H1 (cell line): Measurements from ENCODE around the gene SLC2A13. TPM values are rescaled to one million over a fixed set of nuclear protein-coding genes. Genes with fewer than 3 reads are reported as not detected.

ENCODE experiments used
- CTCF ChIA-PET: fragments of 300-600 bp; sonication (Branson Sonifier 250); formaldehyde crosslinking; loops from one replicate; lab custom pipeline; 2021; ENCODE audit not compliant: partially characterized antibody; lab: Charles Lee
- POLR2A ChIA-PET: fragments of 300-600 bp; sonication (Branson Sonifier 250); formaldehyde crosslinking; loops from one replicate; lab custom pipeline; 2021; ENCODE audit warnings: inconsistent platforms; ENCODE audit not compliant: partially characterized antibody; lab: Charles Lee
- DNase-seq, 2 experiments: peaks; one replicate each; pipeline versions ENCODE4 v3.0.0 to v3.0.0-alpha.2; 2010 to 2022; ENCODE audit warnings: low spot score in 2 of 2, low read depth in 1 of 2, mixed read lengths in 1 of 2
- FAIRE-seq: peaks from 2 replicates; lab custom pipeline; 2011; peaks lifted over from hg19 to GRCh38; lab: Jason Lieb, UNC
- H2AFZ ChIP-seq: 2 replicates; pipeline ENCODE4 v1.8.1; 2012; ENCODE audit warnings: low read length, inconsistent platforms
- H2AK5ac ChIP-seq: 2 replicates; pipeline ENCODE4 v1.6.1; 2013; ENCODE audit warnings: low read depth, low read length
- H2BK120ac ChIP-seq: replicated peaks from 2 replicates; pipeline ENCODE3; 2013; ENCODE audit warnings: low read depth, low read length, inconsistent platforms
- H2BK12ac ChIP-seq: 2 replicates; pipeline ENCODE4 v1.6.1; 2013; ENCODE audit warnings: low read depth, low read length
- H2BK15ac ChIP-seq: 2 replicates; pipeline ENCODE4 v1.6.1; 2013; ENCODE audit warnings: low read length
- H2BK20ac ChIP-seq: 2 replicates; pipeline ENCODE4 v1.6.1; 2013; ENCODE audit warnings: low read length
- H2BK5ac ChIP-seq: 2 replicates; pipeline ENCODE4 v1.6.1; 2013; ENCODE audit warnings: low read depth, low read length
- H3K14ac ChIP-seq: 2 replicates; pipeline ENCODE4 v1.6.1; 2013; ENCODE audit warnings: inconsistent platforms; ENCODE audit not compliant: insufficient read length
- H3K18ac ChIP-seq: 2 replicates; pipeline ENCODE4 v1.6.1; 2013; ENCODE audit warnings: low read length; ENCODE audit errors: extremely low read depth
- H3K23ac ChIP-seq: 2 replicates; pipeline ENCODE4 v1.6.1; 2013; ENCODE audit warnings: inconsistent platforms; ENCODE audit not compliant: insufficient read length
- H3K23me2 ChIP-seq: 2 replicates; pipeline ENCODE4 v1.6.1; 2013; ENCODE audit warnings: low read depth, low read length
- H3K27ac ChIP-seq: 2 replicates; pipeline ENCODE4 v1.6.1; 2011; ENCODE audit warnings: low read depth, low read length, inconsistent platforms
- H3K27me3 ChIP-seq, 4 experiments: replicated peaks in 1 of 4; 1 replicate in 1 of 4; 2 replicates in 3 of 4; pipeline versions ENCODE4 v1.6.1 to v1.8.1; 2011 to 2013; ENCODE audit warnings: low read length in 3 of 4, mild to moderate bottlenecking in 3 of 4, inconsistent platforms in 2 of 4, mixed read lengths in 2 of 4, moderate library complexity in 1 of 4; ENCODE audit not compliant: control insufficient read depth in 3 of 4, insufficient read depth in 3 of 4; ENCODE audit errors: extremely low read depth in 1 of 4
- H3K36me3 ChIP-seq, 4 experiments: 2 replicates each; pipeline versions ENCODE4 v1.6.1 to v1.8.1; 2011 to 2013; ENCODE audit warnings: mild to moderate bottlenecking in 4 of 4, low read length in 3 of 4, moderate library complexity in 2 of 4, control low read depth in 1 of 4, inconsistent platforms in 1 of 4; ENCODE audit not compliant: insufficient read depth in 4 of 4, control insufficient read depth in 2 of 4
- H3K4ac ChIP-seq: replicated peaks from 2 replicates; pipeline ENCODE3; 2013; ENCODE audit warnings: low read length, low read depth, mixed read lengths, inconsistent platforms; ENCODE audit not compliant: insufficient read length
- H3K4me1 ChIP-seq, 4 experiments: replicated peaks in 1 of 4; 1 replicate in 1 of 4; 2 replicates in 3 of 4; pipeline versions ENCODE4 v1.6.1 to v1.8.1; 2011 to 2013; ENCODE audit warnings: low read length in 3 of 4, inconsistent platforms in 2 of 4, mixed read lengths in 1 of 4; ENCODE audit not compliant: insufficient read depth in 4 of 4, control insufficient read depth in 3 of 4
- H3K4me2 ChIP-seq, 2 experiments: 2 replicates each; pipeline versions ENCODE4 v1.6.1 to v1.8.1; 2011 to 2013; ENCODE audit warnings: low read depth in 2 of 2, low read length in 2 of 2, control low read depth in 1 of 2, inconsistent platforms in 1 of 2, mild to moderate bottlenecking in 1 of 2; ENCODE audit not compliant: insufficient read depth in 1 of 2
- H3K4me3 ChIP-seq, 4 experiments: fragments of 200-600, 300-600 bp in 1 of 4; sonication (generic), shearing (Covaris generic), sonication (Bioruptor Twin) in 1 of 4; 2 replicates each; pipeline versions ENCODE4 v1.5.1 to v1.8.1; 2011 to 2016; ENCODE audit warnings: low read length in 4 of 4, low read depth in 3 of 4, control low read depth in 2 of 4, inconsistent platforms in 2 of 4, mild to moderate bottlenecking in 2 of 4, mixed read lengths in 1 of 4, moderate library complexity in 1 of 4; ENCODE audit not compliant: insufficient read depth in 2 of 4; ENCODE audit errors: extremely low read depth in 1 of 4
- H3K56ac ChIP-seq: replicated peaks from 2 replicates; pipeline ENCODE3; 2013; ENCODE audit warnings: low read depth, mild to moderate bottlenecking, mixed read lengths, low read length, inconsistent platforms; ENCODE audit not compliant: insufficient read length
- H3K79me1 ChIP-seq: 2 replicates; pipeline ENCODE4 v1.6.1; 2013; ENCODE audit warnings: low read depth, low read length, control low read depth
- H3K79me2 ChIP-seq, 2 experiments: 2 replicates each; pipeline versions ENCODE4 v1.6.1 to v1.8.1; 2012 to 2013; ENCODE audit warnings: low read length in 2 of 2, mild to moderate bottlenecking in 2 of 2, inconsistent platforms in 1 of 2; ENCODE audit not compliant: insufficient read depth in 2 of 2, control insufficient read depth in 1 of 2
- H3K9ac ChIP-seq, 4 experiments: replicated peaks in 1 of 4; 1 replicate in 1 of 4; 2 replicates in 3 of 4; pipeline versions ENCODE4 v1.6.1 to v1.8.1; 2011 to 2013; ENCODE audit warnings: low read depth in 3 of 4, low read length in 3 of 4, control low read depth in 2 of 4, mild to moderate bottlenecking in 2 of 4, moderate library complexity in 2 of 4, inconsistent platforms in 1 of 4; ENCODE audit errors: extremely low read depth in 1 of 4
- H3K9me3 ChIP-seq, 2 experiments: 2 replicates each; pipeline versions ENCODE4 v1.6.1 to v1.8.1; 2012 to 2013; ENCODE audit warnings: mild to moderate bottlenecking in 2 of 2, moderate library complexity in 2 of 2, control low read depth in 1 of 2, inconsistent platforms in 1 of 2, low read depth in 1 of 2, low read length in 1 of 2, mixed read lengths in 1 of 2; ENCODE audit not compliant: insufficient read depth in 2 of 2
- H4K20me1 ChIP-seq, 2 experiments: replicated peaks in 1 of 2; 2 replicates each; pipeline versions ENCODE3 to v1.8.1; 2011 to 2013; ENCODE audit warnings: inconsistent platforms in 2 of 2, low read length in 2 of 2, mild to moderate bottlenecking in 1 of 2; ENCODE audit not compliant: insufficient read depth in 2 of 2, control insufficient read depth in 1 of 2
- H4K5ac ChIP-seq: 2 replicates; pipeline ENCODE4 v1.6.1; 2013; ENCODE audit warnings: low read length, low read depth, mixed read lengths, inconsistent platforms; ENCODE audit not compliant: insufficient read length
- H4K8ac ChIP-seq: 2 replicates; pipeline ENCODE4 v1.8.0; 2013; ENCODE audit warnings: mild to moderate bottlenecking, moderate library complexity, low read length, inconsistent platforms; ENCODE audit not compliant: insufficient read depth; ENCODE audit errors: extremely low read depth
- H4K91ac ChIP-seq: replicated peaks from 2 replicates; pipeline ENCODE3; 2013; ENCODE audit warnings: low read length, mixed read lengths, inconsistent platforms; ENCODE audit not compliant: insufficient read length
- BCL11A ChIP-seq, 2 experiments: IDR thresholded peaks; one replicate each; pipeline ENCODE4 v1.6.1; 2011; ENCODE audit warnings: low read depth in 2 of 2, low read length in 2 of 2, mild to moderate bottlenecking in 2 of 2
- CTBP2 ChIP-seq: IDR thresholded peaks from 2 replicates; pipeline ENCODE4 v1.7.0; 2011; ENCODE audit warnings: borderline replicate concordance, mild to moderate bottlenecking, moderate library complexity, mixed read lengths, low read length; ENCODE audit not compliant: insufficient read depth, insufficient read length
- GTF2F1 ChIP-seq: IDR thresholded peaks from 2 replicates; pipeline ENCODE4 v1.6.1; 2012; ENCODE audit warnings: low read depth, low read length, improper control_type of control experiment, borderline replicate concordance
- POLR2AphosphoS5 ChIP-seq: IDR thresholded peaks from 2 replicates; pipeline ENCODE4 v1.6.1; 2011; ENCODE audit warnings: low read depth, low read length
- SIX5 ChIP-seq: IDR thresholded peaks from 2 replicates; pipeline ENCODE4 v1.6.1; 2011; ENCODE audit warnings: mild to moderate bottlenecking, low read depth, low read length
- ZNF274 ChIP-seq: IDR thresholded peaks from 2 replicates; pipeline ENCODE4 v1.7.0; 2012; ENCODE audit warnings: low read length, borderline replicate concordance; ENCODE audit errors: extremely low read depth
- WGBS, 2 experiments: shearing (Covaris generic) in 1 of 2; methylation state at CpG; one replicate each; pipeline versions ENCODE4 v1.1.6 to v1.1.7; 2013 to 2015; ENCODE audit warnings: low lambda C conversion rate in 2 of 2, mixed read lengths in 2 of 2, inconsistent platforms in 1 of 2, low coverage in 1 of 2, missing lambda C conversion rate in 1 of 2; ENCODE audit not compliant: insufficient replicate concordance in 2 of 2, insufficient coverage in 1 of 2, insufficient read length in 1 of 2; ENCODE audit errors: extremely low coverage in 1 of 2, missing lambda C conversion rate in 1 of 2; 5-methylcytosine and 5-hydroxymethylcytosine counted together
- polyA plus RNA-seq, 7 experiments: library from polyadenylated mRNA; depleted of rRNA in 3 of 7; stranded (reverse) in 5 of 7; unstranded in 2 of 7; fragments of >200 nt in 5 of 7; fragments of 200-250 nt in 2 of 7; gene quantifications; 1 replicate in 5 of 7; 2 replicates in 1 of 7; 4 replicates in 1 of 7; pipeline versions ENCODE4 v1.2.1 to v1.2.3, GENCODE V29; 2011 to 2013; ENCODE audit warnings: missing spikeins in 2 of 7, mixed read lengths in 2 of 7
- total RNA-seq: library from RNA; stranded (reverse); fragmentation: NEBNext Ultra II Directional; extraction: Animal tissue kit (Norgen Biotek cat#: 25700); gene quantifications from 2 replicates; pipeline ENCODE4 v1.2.1, GENCODE V29; 2021
- TF ChIP-seq, protein P1 (sequence below): IDR thresholded peaks from 2 replicates; pipeline ENCODE4 v1.6.1; 2011; ENCODE audit warnings: low read length, improper control_type of control experiment

SLC2A13 gene
- total and polyA plus RNA-seq, 2 of the 8 experiments (the other 6 are each of a cell fraction or from before 2014, with no cell fraction given): 2.8 to 9.6 TPM

GRCh38 chr12:39815746-39816145, 290.1 kb downstream of the SLC2A13 start:
- H3K36me3 ChIP-seq: no peaks in the 10 kb centered on the region
- no peaks in the 10 kb centered on the region for H3K27me3 ChIP-seq
- no peak overlapping the region for H3K18ac ChIP-seq
- H2BK12ac ChIP-seq: no peak overlapping the region
- H2BK15ac ChIP-seq: no peak overlapping the region
- TF ChIP-seq GTF2F1: no peak
- no peak for TF ChIP-seq CTBP2
- no peak for TF ChIP-seq ZNF274
- TF ChIP-seq, protein P1, sequence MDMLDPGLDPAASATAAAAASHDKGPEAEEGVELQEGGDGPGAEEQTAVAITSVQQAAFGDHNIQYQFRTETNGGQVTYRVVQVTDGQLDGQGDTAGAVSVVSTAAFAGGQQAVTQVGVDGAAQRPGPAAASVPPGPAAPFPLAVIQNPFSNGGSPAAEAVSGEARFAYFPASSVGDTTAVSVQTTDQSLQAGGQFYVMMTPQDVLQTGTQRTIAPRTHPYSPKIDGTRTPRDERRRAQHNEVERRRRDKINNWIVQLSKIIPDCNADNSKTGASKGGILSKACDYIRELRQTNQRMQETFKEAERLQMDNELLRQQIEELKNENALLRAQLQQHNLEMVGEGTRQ: no peak
- no peak for TF ChIP-seq SIX5
- TF ChIP-seq POLR2AphosphoS5: no peak
- TF ChIP-seq BCL11A (IDR thresholded peaks at IDR 0.05; ENCODE audit: low read depth in 2 of 2, low read length in 2 of 2): no peak
- no peak overlapping the region for H2BK120ac ChIP-seq
- no peaks in the 10 kb centered on the region for H3K79me1 ChIP-seq
- POLR2A ChIA-PET: no interaction called here
- CTCF ChIA-PET: interaction anchor here (0.6 to 3.3 kb wide), 3 partner anchors 8 to 312 kb away, joined by 3 to 16 read pairs (median 4); no protein-coding TSS in a partner anchor
- no peaks in the 10 kb centered on the region for H3K4me1 ChIP-seq
- H3K23ac ChIP-seq: no peak overlapping the region
- WGBS, 2 experiments: 98% methylated on average over 2 of the region's 2 CpGs; no CpG with 5 or more reads in 1 of the 2 experiments
- H3K4ac ChIP-seq: no peak overlapping the region
- no peak overlapping the region for H4K5ac ChIP-seq
- H3K9me3 ChIP-seq: no peaks in the 10 kb centered on the region
- FAIRE-seq (no peak), DNase-seq (no peak)
- H3K14ac ChIP-seq: no peak overlapping the region
- H4K20me1 ChIP-seq: no peaks in the 10 kb centered on the region
- H3K4me2 ChIP-seq: no peak overlapping the region
- no peak overlapping the region for H2AFZ ChIP-seq
- no peak overlapping the region for H3K27ac ChIP-seq
- no peak overlapping the region for H2BK20ac ChIP-seq
- no peaks in the 10 kb centered on the region for H3K79me2 ChIP-seq
- H3K9ac ChIP-seq: no peak overlapping the region
- no peak overlapping the region for H2AK5ac ChIP-seq
- no peak overlapping the region for H4K91ac ChIP-seq
- H3K23me2 ChIP-seq: no peaks in the 10 kb centered on the region
- H2BK5ac ChIP-seq: no peak overlapping the region
- H4K8ac ChIP-seq: no peak overlapping the region
- no peak overlapping the region for H3K4me3 ChIP-seq
- no peak overlapping the region for H3K56ac ChIP-seq
